K562 (cell line): Measurements from ENCODE around the gene POLRMT. TPM values are rescaled to one million over a fixed set of nuclear protein-coding genes. Genes with fewer than 3 reads are reported as not detected.

Experiments
- ARID3A ChIP-seq: IDR thresholded peaks from 2 replicates; pipeline ENCODE4 v1.6.1; 2012; ENCODE audit warnings: low read depth, low read length, improper control_type of control experiment, borderline replicate concordance
- ARID3B ChIP-seq: fragments of 250-450 bp; sonication (Bioruptor Pico); IDR thresholded peaks from 2 replicates; pipeline ENCODE4 v1.4.0; 2020; ENCODE audit warnings: borderline replicate concordance
- CC2D1A ChIP-seq: fragments of 450-650 bp; IDR thresholded peaks from 2 replicates; pipeline ENCODE4 v1.6.1; 2017; ENCODE audit warnings: mild to moderate bottlenecking
- CHD4 ChIP-seq: fragments of 200-600 bp; sonication (generic); IDR thresholded peaks from 3 replicates; pipeline ENCODE4 v1.6.1; 2012; ENCODE audit warnings: low read depth, mild to moderate bottlenecking, mixed read lengths, low read length, inconsistent platforms; ENCODE audit not compliant: insufficient read depth, insufficient replicate concordance, poor library complexity, severe bottlenecking
- ETS2 ChIP-seq: IDR thresholded peaks from 2 replicates; pipeline ENCODE4 v1.6.1; 2016; ENCODE audit warnings: borderline replicate concordance, missing genetic modification characterization, mild to moderate bottlenecking, moderate library complexity, missing compliant biosample characterization; ENCODE audit not compliant: poor library complexity, severe bottlenecking
- MAZ ChIP-seq, 2 experiments: fragments of 450-650 bp in 1 of 2; sonication (generic) in 1 of 2; formaldehyde crosslinking; IDR thresholded peaks in 1 of 2; conservative IDR thresholded peaks in 1 of 2; 2 replicates each; pipeline versions ENCODE4 v1.4.0 to v1.5.0; 2020; ENCODE audit warnings: mild to moderate bottlenecking in 1 of 2, missing genetic modification reagents in 1 of 2
- NFRKB ChIP-seq: fragments of 450-650 bp; IDR thresholded peaks from 2 replicates; pipeline ENCODE4 v1.6.1; 2016; ENCODE audit warnings: low read depth
- POLR2G ChIP-seq: fragments of 200-400 bp; formaldehyde crosslinking; IDR thresholded peaks from 2 replicates; pipeline ENCODE4 v1.6.1; 2017; ENCODE audit warnings: low read depth, mild to moderate bottlenecking, antibody characterized with exemption, low read length, moderate library complexity
- RBFOX2 ChIP-seq: fragments of 200-400 bp; formaldehyde crosslinking; IDR thresholded peaks from 2 replicates; pipeline ENCODE4 v1.6.1; 2017; ENCODE audit warnings: low read depth, mild to moderate bottlenecking, low read length, moderate library complexity
- RBM22 ChIP-seq: fragments of 200-400 bp; formaldehyde crosslinking; IDR thresholded peaks from 2 replicates; pipeline ENCODE4 v1.6.1; 2018; ENCODE audit warnings: low read length, low read depth; ENCODE audit not compliant: poor library complexity, severe bottlenecking
- ZNF316 ChIP-seq: fragments of 450-650 bp; IDR thresholded peaks from 2 replicates; pipeline ENCODE4 v1.6.1; 2016
- ZNF551 ChIP-seq: fragments of 250-450 bp; sonication (Bioruptor Pico); IDR thresholded peaks from 2 replicates; pipeline ENCODE4 v1.5.0; 2021; ENCODE audit warnings: mild to moderate bottlenecking, moderate library complexity
- polyA plus RNA-seq, 8 experiments: library from polyadenylated mRNA; depleted of rRNA in 4 of 8; stranded (reverse) in 5 of 8; unstranded in 3 of 8; fragments of >200 nt; fragmentation: Nextera tagmentation in 2 of 8; fragmentation: Illumina TruSeq in 1 of 8; extraction: Ambion mirVana in 2 of 8; extraction: Trizol in 1 of 8; gene quantifications; 2 replicates each; pipeline versions ENCODE4 v1.2.1 to v1.2.3, GENCODE V29; 2011 to 2014; ENCODE audit warnings: inconsistent platforms in 1 of 8, missing spikeins in 1 of 8
- total RNA-seq, 7 experiments: library from RNA; depleted of rRNA in 6 of 7; stranded (reverse); fragments of >200 nt in 6 of 7; fragmentation: Illumina TruSeq in 2 of 7; extraction: Trizol in 2 of 7; gene quantifications; 2 replicates each; pipeline versions ENCODE4 v1.2.1 to v1.2.3, GENCODE V29; 2011 to 2021; ENCODE audit warnings: low replicate concordance in 1 of 7
- TF ChIP-seq, protein P1 (sequence below), 2 experiments: fragments of 450-650 bp; IDR thresholded peaks; 2 replicates each; pipeline ENCODE4 v1.6.1; 2016; ENCODE audit warnings: mild to moderate bottlenecking in 2 of 2, borderline replicate concordance in 1 of 2, low read depth in 1 of 2, moderate library complexity in 1 of 2
- TF ChIP-seq, protein P2 (sequence below), 3 experiments: fragments of 200-800 bp in 1 of 3; sonication (Bioruptor generic) in 1 of 3; sonication (generic) in 1 of 3; formaldehyde crosslinking in 1 of 3; IDR thresholded peaks; 2 replicates each; pipeline versions ENCODE4 v1.6.1 to v1.8.0; 2016 to 2022; ENCODE audit warnings: mild to moderate bottlenecking in 2 of 3, missing compliant biosample characterization in 2 of 3, missing genetic modification characterization in 2 of 3, missing genetic modification reagents in 1 of 3

Gene POLRMT
- total and polyA plus RNA-seq, 9 of the 15 experiments (the other 6 are each of a cell fraction or from before 2014, with no cell fraction given) = 30.3 to 144 (median 68.0) TPM

- TF ChIP-seq MAZ (CRISPR knock-in tag; conservative IDR thresholded peaks at IDR 0.05 in 1 of 2, IDR thresholded peaks at IDR 0.05 in 1 of 2) = no peak
- TF ChIP-seq, protein P1, sequence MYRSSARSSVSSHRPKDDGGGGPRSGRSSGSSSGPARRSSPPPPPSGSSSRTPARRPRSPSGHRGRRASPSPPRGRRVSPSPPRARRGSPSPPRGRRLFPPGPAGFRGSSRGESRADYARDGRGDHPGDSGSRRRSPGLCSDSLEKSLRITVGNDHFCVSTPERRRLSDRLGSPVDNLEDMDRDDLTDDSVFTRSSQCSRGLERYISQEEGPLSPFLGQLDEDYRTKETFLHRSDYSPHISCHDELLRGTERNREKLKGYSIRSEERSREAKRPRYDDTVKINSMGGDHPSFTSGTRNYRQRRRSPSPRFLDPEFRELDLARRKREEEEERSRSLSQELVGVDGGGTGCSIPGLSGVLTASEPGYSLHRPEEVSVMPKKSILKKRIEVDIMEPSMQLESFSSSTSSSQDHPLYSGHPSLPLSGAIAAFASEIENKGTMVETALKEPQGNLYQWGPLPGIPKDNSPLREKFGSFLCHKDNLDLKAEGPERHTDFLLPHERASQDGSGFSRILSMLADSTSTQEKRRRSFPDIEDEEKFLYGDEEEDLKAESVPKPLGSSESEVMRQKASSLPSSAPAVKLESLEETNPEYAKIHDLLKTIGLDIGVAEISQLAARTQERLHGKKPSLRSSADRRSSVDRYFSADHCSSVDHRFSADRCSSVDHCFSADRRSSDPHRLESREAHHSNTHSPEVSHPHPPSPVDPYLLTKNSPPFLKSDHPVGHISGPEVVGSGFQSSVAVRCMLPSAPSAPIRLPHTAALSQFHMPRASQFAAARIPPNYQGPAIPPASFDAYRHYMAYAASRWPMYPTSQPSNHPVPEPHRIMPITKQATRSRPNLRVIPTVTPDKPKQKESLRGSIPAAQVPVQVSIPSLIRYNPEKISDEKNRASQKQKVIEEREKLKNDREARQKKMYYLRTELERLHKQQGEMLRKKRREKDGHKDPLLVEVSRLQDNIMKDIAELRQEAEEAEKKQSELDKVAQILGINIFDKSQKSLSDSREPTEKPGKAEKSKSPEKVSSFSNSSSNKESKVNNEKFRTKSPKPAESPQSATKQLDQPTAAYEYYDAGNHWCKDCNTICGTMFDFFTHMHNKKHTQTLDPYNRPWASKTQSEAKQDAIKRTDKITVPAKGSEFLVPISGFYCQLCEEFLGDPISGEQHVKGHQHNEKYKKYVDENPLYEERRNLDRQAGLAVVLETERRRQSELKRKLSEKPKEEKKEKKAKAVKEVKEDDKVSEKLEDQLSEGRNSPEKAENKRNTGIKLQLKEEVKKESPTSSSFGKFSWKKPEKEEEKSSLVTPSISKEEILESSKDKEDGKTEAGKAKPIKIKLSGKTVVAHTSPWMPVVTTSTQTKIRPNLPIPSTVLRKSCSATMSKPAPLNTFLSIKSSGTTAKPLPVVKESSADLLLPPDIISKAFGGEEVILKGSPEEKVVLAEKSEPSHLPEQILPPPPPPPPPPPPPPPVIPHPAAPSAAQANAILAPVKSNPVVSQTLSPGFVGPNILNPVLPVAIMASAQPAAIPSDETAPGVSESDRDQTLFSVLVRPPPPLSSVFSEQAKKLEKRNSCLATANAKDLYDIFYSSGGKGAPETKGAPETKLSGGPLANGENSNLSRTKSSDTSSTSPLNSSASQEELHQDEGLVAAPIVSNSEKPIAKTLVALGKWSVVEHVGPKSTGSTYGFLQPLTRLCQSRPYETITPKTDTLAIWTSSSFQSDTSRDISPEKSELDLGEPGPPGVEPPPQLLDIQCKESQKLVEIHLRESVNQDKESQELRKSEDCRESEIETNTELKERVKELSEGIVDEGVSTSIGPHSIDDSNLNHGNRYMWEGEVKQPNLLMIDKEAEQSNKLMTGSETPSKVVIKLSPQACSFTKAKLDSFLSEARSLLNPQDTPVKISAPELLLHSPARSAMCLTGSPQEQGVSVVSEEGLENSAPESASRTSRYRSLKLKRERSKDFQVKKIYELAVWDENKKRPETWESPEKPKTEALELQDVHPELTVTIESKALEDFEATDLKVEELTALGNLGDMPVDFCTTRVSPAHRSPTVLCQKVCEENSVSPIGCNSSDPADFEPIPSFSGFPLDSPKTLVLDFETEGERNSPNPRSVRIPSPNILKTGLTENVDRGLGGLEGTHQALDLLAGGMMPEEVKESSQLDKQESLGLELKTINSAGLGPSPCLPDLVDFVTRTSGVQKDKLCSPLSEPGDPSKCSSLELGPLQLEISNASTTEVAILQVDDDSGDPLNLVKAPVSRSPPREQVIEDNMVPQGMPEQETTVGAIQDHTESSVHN (IDR thresholded peaks at IDR 0.05; ENCODE audit: borderline replicate concordance in 1 of 2, low read depth in 1 of 2) = no peak
- peak; percentile 23 for TF ChIP-seq POLR2G
- TF ChIP-seq NFRKB = no peak
- no peak for TF ChIP-seq ZNF551 (CRISPR knock-in tag)
- TF ChIP-seq ARID3A = no peak
- peak; percentile 18 for TF ChIP-seq RBM22
- no peak for TF ChIP-seq ZNF316
- TF ChIP-seq, protein P2, sequence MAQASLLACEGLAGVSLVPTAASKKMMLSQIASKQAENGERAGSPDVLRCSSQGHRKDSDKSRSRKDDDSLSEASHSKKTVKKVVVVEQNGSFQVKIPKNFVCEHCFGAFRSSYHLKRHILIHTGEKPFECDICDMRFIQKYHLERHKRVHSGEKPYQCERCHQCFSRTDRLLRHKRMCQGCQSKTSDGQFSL (CRISPR knock-in tag; IDR thresholded peaks at IDR 0.05) = no peak
- TF ChIP-seq, protein P2 (tag; IDR thresholded peaks at IDR 0.05) = no peak
- peak; percentile 2; the same call in 1 of the 2 replicates for TF ChIP-seq RBFOX2
- no peak for TF ChIP-seq ETS2 (tag)
- TF ChIP-seq CC2D1A = no peak
- TF ChIP-seq CHD4 = no peak
- TF ChIP-seq ARID3B = no peak
Observed at GRCh38 chr19:653425-653824, 20.1 kb upstream of the POLRMT start (continued).
